DND-41 (cell line): ENCODE measurements around the gene NAGPA.

ENCODE experiments used
- EZH2 ChIP-seq: IDR thresholded peaks from 3 replicates; pipeline ENCODE4 v1.6.1; 2012; ENCODE audit warnings: borderline replicate concordance, low read depth, mild to moderate bottlenecking, moderate library complexity, low read length, inconsistent platforms; ENCODE audit not compliant: severe bottlenecking
- TF ChIP-seq, protein P1 (sequence below): IDR thresholded peaks from 2 replicates; pipeline ENCODE4 v1.5.1; 2012; ENCODE audit warnings: borderline replicate concordance, low read length, moderate library complexity, mild to moderate bottlenecking; ENCODE audit not compliant: poor library complexity, severe bottlenecking; ENCODE audit errors: extremely low read depth

DNA sequence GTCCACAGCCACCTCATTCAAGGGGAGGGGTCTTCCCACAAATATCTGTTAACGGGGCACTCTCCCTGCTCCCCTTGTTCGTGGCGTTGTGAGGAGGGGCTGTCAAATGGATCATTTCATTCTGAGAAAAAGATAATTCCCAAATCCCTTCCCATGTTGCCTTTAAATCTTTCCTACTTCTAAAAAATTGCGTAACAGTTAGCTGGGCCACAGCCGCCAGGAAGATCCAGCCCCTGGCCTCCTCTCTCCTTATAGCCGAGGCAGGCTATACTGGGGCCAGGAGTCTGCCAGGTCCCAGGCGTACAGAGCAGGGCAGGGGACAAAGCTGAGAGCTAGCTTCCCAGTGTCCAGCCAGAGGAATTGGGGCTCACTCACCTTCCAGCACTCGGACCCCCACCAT is 31.6 kb upstream of the NAGPA start:
- TF ChIP-seq, protein P1, sequence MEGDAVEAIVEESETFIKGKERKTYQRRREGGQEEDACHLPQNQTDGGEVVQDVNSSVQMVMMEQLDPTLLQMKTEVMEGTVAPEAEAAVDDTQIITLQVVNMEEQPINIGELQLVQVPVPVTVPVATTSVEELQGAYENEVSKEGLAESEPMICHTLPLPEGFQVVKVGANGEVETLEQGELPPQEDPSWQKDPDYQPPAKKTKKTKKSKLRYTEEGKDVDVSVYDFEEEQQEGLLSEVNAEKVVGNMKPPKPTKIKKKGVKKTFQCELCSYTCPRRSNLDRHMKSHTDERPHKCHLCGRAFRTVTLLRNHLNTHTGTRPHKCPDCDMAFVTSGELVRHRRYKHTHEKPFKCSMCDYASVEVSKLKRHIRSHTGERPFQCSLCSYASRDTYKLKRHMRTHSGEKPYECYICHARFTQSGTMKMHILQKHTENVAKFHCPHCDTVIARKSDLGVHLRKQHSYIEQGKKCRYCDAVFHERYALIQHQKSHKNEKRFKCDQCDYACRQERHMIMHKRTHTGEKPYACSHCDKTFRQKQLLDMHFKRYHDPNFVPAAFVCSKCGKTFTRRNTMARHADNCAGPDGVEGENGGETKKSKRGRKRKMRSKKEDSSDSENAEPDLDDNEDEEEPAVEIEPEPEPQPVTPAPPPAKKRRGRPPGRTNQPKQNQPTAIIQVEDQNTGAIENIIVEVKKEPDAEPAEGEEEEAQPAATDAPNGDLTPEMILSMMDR = no peak
- no peak for TF ChIP-seq EZH2
